NT2/D1 (cell line): ENCODE results near the gene TGFBR1.

Experiments
- SUZ12 ChIP-seq: IDR thresholded peaks from 2 replicates; pipeline ENCODE4 v1.6.1; 2011; ENCODE audit not compliant: insufficient read length, insufficient read depth; ENCODE audit errors: extremely low read depth
- YY1 ChIP-seq: IDR thresholded peaks from 2 replicates; pipeline ENCODE4 v1.6.1; 2011; ENCODE audit not compliant: insufficient read length, insufficient read depth
- ZNF274 ChIP-seq: IDR thresholded peaks from 2 replicates; pipeline ENCODE4 v1.6.1; 2011; ENCODE audit warnings: mild to moderate bottlenecking, low read depth, low read length

- no peak for TF ChIP-seq SUZ12
- TF ChIP-seq YY1, result no peak
- no peak for TF ChIP-seq ZNF274
Measured at GRCh38 chr9:99173570-99174504, 68.9 kb downstream of the TGFBR1 start.
